HPDE6-E6E7 (cell line): Measurements from ENCODE around the gene NTNG2.

ENCODE experiments used
- DNase-seq: peaks from one replicate; pipeline ENCODE4 v3.0.0; 2011; ENCODE audit warnings: missing footprints; ENCODE audit errors: extremely low spot score

NTNG2 gene

DNA sequence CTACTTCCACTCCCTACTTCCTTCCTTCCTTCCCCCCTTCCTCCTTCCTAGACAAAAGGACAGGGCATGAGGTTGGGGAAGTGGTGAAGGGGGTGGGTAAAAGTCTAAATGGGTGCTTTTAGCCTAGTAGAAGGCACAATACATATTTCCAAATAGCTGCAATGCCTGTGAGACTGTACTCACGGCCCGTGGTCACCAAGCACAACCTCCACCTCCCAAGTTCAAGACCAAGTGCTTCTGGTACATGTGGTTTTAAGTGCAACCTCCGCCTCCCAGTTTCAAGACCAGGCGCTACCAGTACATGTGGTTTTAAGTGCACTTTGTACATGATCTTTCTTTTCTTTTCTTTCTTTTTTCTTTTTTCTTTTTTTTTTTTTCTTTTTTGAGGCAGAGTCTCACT is 14.5 kb upstream of the NTNG2 start:
- DNase-seq = no peak

DNA sequence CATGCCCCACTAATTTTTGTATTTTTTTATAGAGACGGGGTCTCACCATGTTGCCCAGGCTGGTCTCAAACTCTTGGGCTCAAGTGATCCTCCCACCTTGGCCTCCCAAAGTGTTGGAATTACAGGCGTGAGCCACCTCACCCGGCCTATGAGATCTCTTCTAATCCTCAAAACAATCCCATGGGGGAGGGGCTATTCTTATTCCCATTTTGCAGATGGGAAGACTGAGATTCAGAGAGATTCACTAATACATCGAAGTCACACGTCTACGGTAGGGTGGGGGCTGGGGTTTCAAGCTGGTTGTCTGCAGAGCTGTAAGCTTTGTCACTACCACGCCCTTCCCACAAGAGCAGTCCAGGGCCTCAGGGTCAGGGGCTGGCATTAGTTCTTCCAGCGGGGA is 14.0 kb upstream of the NTNG2 start:
- DNase-seq = no peak

DNA sequence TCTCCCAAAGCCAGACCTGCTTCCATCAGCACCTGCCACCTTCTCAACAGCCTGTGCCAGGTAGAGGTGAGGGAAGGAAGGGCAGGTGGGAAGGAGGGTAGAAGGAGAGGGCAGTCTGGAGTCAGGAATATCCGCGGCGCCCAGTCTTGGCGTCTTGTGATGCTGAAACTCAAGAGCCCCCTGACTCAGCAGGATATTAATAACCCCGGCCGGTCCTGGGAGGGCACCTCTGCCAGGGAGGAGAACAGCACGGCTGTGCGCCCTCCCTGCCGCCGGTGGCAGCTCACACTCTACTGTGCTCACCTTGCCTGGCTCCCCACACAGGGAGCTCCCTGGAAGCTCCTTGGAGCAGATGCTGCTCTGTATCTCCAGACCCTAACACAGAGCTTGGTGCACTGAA is 11.6 kb upstream of the NTNG2 start:
- no peak for DNase-seq

DNA sequence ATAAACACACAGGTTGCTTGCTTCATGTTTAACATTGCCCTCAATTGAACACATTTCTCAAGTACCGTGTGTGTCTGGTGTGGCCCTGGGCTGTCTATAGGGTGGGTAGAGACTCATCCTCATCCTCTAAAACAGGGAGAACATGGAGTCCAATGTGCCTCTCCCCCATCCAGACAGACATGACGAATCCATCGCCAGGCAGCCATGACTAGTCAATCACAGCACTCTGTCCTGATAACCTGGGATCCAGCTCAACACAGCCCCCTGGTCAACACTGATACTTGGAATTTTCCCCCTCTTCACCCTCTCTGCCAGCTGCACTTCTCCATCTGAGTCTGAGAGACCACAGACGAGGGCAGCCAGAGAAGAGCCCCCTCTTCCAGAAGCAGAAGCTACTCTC is 10.7 kb upstream of the NTNG2 start:
- no peak for DNase-seq

DNA sequence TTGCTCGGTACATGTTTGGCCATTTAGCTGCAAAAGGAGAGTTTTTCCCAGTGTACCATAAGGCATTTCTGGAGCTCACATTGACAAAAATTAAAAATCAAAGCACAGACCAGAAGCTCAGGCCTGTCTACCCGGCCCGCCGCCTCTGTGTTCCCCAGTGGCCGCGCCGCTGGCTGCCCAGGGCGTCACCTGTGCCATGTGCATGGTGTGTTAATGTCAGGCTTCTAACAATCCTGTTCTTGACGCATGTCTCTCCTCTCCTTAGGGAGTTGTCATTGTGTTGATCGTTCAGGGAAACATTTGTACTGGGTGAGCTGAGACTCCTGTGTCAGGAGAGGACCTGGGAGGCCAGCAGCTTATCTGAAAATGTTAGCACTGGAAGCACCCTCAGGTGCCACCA is 9.6 kb upstream of the NTNG2 start:
- DNase-seq = no peak

DNA sequence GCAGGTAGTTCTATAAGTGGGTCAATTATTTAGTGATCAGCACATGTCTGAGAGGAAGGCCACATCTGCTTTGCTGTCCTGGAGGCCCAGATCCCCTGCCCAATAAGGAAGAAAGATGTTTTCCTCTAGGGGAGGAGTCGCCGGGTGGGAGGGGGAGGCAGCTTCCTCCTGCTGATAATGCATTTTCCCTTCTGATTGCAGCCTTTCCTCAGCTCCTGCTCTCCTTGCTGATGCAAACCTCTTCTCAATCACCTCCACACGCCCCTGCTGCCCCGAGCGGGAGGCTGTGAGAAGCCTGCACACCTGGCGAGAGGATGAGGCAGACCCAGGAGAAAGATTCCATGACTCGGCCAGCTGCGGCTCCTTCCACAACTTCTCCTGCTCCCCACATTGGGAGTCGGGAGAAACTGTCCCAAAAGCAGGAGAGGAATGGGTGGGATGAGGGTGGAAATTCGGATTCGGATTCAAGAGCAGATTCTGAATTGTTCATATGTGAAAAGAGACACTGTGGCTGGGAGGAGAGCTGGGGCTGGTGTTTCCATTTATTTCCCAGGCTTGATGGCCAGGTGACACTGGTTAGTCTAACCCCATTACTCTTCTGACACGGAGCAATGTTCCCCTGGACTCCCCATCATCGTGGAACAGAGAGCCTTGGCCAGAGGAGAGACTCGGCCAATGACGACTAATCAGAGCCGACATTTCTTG is 6.8 kb upstream of the NTNG2 start:
- no peak for DNase-seq

DNA sequence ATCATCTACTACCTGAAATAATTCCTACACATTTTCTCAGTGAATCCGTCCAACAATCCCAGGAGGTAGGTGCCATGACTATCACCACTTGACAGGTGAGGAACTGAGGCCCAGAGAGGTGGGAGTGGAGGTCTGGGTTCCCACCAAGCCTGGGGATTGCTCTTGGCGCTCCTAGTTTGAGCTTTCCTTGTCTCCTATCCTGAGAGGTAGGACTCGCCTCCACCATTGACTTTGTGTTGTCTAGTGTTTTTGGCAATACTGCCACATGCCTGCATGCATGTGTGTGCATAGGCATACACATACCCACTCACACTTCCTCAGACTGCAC is 6.3 kb upstream of the NTNG2 start:
- DNase-seq = no peak

DNA sequence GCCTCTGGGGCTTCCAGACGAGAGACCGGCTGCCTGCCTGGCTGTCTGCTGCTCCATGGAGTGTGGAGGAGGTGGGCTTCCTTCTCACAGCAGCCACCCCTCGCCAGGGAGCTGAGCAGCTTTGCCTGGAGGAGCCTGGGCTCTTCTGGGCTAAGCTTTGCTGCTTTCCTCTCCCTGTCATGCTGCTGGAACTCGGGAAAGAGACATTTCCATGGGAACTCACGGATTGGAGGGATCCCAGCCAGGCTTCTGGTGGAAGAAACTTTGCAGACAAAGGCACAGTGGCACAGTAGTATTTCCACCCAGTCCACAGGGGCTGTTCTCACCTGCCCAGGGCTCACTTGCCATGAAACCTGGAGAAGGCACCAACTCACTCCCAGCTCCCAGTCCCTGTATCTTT is 5.6 kb upstream of the NTNG2 start:
- no peak for DNase-seq

DNA sequence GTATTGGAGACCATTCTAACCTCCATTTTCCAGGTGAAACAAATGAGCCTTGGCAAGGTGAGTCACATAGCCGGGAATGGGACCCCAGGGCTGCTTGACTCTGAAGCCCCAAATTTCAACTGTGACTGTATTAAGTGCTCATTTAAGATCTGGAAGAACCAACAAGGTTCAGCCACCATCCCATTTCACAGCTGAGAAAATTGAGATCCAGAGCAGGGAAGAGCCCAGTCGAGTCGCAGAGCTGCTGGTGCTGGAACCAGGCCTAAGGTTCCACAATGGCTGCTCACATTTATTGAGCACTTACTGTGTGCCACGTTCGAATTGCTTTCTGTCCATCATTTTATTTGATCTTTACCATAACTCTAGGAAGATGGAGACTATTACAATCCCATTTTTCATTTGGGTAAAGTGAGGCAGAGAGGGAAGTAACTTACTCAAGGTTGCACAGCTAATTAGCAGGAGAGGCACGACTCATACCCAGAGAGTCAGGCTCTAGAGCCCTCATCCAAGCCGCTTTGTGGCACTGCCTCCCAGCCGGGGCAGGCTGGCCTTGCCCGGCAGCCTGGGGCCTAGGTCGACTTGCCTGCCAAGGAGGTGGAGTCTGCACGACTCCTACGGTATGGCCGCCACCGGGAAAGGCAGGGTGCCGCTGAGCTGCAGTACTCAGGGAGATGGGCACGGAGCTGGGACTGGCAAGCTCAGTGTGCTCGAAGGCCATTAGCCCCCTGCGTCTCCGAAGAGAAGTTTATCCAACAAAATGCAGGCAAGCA is 4.3 kb upstream of the NTNG2 start:
- DNase-seq = no peak

DNA sequence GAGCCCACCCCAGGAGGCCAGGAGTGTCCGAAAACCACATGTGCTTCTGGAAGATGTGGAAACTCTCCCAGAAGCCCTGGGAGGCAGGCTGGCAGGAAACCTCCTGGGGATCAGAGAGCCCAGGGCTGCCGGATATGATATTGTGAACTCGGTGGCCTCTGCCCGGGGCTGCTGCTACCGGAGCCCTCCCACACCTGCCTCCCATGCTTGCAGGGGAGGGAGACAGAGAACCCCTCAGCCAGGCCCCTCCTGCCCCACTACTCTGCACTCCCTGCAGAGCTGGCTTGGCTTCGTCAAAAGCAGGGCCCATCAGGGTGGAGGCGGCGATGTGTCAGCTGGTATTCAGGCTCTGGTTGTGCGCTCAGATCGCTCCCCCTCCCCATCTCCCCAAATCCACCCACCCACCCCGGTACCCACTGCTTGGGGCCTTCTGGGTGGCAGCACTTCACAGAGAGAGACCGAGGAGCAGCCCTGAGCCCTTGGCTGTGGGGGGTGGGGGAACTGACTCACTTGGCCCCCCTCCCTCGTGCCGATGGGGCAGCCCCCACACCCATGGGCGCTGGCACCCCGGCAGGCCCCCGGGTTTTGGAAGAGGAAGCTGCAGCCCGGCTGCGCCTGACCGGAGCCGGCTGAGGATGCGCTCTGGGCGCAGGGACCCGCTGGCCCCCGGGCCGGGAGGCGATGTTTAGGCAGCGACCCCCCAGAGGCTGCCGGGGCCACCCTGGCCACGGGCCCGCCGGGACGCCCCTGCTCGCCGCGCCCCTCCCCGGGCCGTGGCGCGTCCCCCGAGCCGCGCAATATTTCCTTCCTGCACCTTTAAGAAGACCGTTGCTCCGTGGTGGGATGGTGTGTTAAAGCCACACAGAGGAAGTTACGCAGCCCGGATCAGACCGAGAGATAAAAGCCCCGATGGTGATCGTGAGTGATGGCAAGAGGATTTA is 786 bp upstream of the NTNG2 start:
- DNase-seq = no peak

DNA sequence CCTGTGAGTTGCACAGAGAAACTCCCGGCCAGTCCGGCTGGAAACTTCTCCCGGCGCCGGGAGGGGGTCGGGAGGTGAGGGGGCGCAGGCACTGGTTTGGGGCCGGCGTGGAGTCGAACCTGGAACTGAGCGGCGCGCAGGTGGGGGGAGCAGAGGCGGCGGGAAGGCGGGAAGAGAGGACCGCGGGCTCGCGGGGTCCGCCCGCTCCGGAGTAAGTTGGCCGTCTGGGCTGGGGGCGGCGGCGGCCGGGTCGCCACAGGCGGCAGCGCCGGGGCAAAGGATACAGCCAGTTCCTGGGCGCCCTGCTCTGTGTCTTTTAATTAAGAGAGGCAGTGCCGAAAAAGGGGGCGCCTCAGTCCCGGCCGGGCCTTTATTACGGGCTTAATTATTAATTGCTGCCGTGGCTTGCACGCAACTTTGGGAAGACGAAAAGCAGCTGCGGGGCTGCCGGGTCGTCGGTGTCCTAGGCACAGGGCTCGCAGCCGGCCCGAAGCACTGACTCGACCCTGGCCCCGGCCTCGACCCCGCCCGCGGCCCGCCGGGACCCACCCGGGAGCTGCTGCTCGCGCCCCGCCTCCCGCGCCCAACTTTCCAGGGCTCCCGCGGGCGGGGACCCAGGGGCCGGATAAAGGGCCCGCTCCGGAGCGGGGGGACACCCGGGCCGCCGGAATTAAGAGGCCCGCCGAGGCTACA is 1.1 kb downstream of the NTNG2 start:
- no peak for DNase-seq

DNA sequence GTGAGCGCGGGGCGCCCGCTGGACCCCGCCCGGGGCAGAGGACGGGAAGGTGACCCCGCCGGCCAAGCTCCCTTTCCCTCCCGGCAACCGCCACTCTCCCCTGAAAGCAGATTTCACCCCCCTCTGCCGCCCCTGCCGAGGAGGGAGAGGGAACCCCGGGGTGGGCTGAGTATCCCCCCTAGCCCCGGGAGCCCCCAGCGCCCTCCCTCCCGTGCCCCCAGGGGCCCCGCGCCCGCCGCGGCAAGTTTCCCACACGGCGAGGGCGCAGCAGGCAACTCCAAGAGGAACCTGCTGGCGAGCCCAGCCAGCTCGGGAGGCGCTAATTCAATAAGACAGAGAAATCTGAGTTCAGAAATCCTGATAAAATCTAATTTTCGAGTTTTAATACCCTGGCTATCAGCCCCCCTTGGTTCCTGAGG is 1.6 kb downstream of the NTNG2 start:
- no peak for DNase-seq

DNA sequence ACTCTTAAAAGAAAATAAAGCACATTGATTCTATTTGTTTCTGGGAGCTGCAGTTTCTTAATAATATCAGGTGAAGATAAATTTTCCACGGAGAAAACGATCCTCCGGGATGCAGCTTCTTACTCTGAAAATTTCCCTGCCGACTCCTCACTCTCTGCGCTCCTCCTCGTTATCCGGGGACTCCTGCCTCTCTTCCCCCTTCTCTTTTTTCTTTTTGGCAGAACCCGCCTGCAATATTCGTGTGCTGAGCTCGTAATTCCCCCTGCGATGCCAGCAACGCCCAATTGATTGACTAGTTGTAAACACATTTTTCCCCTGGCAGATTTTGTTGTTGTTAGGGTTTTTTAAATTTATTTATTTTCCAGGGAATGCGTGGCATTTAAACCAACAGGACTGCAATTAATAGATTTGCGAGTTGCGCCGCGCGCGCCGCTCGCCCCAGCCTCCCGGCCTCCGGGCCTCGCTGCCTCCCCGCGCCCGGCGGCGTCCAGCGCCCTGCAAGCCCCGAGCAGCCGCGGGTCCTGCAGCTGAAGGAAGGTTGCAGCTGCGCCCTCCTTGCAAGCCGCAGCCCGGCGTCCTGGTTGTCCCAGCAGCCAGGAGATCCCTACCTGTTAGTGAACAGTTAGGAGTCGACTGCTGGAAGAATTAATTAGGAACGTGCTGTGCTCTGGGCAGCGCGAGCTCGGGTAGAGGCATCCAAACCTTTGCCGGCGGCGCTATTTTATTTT is 2.2 kb downstream of the NTNG2 start:
- no peak for DNase-seq

DNA sequence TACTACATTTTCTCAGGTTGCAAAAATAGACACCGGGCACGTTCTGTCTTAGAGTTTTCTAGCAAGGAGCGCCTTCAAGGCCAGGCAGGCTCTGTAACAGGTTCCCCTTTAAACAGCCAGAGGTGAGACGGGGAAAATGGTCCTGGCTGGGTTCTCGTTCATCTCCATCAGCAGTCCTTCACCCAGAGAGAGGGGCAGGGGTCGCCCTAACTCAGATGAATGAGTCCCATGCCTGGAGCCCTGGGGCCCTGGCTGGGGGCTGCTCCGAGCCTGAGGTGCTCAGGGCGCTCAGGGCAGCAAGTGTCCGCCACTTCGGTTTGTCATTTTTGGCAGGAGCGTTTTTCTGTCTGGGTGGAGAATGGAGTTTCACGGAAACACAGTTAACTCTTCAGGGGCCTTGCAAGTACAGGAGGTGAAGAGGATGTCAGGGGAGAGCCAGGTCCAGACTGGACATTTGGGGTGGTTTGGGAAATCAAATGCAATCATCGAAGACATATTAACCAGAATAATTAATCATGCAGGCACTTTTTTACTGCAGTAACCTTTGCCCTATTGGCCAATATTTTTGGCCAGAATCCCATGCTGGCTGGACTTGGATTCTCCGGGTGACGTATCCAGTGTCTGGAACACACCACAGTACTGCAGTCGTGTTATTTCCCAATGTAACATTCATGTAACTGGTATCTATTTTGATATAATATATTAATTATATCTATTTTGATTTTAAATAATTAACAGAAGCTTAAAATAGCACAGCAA is 2.9 kb downstream of the NTNG2 start:
- DNase-seq = no peak

DNA sequence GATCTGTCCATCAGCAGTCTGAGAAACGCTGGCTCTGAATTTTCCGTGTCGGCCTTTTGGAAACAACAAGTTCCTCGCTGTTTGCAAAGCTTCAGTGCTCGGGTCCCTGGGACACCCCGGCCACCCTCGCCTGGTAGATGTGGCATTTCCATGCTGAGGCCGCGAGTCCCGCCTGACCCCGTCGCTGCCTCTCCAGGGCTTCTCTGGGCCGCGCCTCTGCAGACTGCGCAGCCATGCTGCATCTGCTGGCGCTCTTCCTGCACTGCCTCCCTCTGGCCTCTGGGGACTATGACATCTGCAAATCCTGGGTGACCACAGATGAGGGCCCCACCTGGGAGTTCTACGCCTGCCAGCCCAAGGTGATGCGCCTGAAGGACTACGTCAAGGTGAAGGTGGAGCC is 4.7 kb downstream of the NTNG2 start:
- no peak for DNase-seq

DNA sequence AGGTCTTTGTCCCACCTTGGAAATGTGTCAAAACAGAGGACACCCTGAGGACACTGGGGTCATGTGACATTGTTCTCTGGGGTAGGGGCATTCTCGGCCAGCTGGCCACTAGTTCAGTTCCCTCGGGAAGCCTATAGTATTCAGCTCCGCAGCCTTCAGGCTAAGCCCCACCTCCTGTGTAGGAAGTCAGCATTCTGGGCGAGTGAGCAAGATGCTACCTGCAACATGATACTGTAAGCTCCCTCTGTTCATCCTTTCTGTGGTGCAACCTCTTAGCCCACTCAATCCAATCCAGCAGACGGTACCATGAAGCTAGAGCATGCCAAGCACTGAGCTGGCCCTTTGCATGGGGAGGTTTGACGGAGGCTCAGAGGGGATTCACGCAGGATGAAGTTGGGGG is 5.3 kb downstream of the NTNG2 start:
- no peak for DNase-seq

DNA sequence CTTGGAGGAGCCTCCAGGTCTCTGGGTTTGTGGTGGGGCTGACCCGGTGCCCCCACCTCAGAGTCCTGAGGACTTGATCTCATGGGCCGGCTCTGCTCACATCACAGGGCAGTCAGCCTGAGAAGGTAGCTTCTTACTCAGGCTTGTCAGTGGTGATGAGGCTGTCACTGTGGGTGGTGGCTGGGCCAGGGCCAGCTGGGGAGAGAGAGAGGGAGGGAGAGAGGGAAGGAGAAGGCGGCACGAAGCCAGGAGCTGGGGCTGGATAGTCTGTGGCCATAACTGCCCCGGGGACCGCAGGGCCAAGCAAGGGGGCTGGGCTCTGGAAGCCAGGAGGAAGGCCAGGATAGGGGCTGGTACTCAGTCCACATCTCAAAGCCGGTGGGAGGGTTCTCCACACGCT is 6.5 kb downstream of the NTNG2 start:
- no peak for DNase-seq

DNA sequence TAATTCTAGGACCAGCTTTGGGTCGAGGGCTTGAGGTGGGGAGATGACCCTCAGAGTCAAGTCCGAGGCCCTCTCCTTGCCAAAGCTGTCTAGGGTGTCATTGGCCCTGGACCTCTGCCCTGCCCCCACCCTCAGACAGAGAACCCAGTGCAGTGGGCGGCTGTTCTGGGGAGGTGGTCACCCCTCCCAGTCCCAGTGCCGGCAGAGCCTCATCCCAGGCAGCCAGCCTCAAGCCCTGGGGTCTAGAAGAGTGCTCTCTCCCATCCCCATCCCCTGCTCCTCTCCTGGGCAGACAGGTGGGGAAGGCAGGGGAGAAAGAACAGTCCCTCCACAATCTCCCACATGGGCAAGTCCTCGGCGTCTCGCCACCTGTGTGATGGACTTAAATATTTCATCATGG is 7.0 kb downstream of the NTNG2 start:
- no peak for DNase-seq

DNA sequence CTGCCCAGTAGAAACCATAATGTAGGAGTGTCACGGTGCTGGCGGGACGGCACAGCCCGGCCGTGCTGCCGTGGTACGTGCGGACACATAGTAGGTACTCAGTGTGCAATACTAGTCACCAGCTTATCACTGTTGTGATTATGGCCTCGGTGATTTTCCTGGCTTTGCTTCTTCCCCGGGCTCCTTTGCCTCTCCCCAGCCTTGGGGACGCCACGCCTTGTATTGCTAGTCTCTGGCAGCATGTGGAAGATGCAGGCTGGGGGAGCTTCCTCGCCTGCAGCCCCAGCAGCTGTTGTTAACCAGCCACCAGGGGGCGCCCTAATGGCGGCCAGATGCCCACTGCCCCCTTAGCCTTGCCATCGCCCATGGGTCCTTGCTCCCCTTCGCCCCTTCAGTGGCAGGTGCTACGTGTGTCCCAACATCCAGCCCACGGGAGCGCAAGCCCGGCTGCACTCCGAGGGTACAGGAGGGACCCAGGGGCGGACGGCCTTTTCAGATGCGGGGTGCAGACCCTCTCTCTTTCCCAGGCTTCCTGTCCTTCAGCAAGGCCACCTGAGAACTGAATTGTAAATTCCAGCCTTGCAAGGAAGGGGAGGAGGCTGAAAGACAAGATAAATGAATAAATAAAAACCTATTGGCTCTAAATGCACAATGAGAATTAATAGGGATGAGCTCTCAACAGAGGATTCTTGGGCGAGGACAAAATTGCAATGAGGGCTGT is 8.0 kb downstream of the NTNG2 start:
- no peak for DNase-seq

DNA sequence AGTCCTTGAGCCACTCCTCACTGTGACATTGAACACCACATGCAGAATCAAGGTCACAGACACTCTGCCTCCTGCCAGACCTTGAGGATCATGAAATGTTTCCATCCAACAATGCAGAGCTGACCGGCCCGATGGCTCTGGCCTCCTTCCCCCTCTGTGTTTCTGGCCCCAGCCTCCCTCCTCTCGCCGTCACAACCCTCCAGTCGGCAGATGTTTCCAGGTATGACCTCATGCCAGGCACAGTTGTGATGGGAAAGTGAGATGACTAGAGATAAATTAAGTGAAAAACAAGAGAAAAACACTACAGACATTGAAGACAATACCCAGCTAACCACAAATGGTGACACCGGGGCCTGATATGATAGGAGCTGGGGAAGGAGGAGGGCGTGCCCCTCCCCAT is 9.8 kb downstream of the NTNG2 start:
- no peak for DNase-seq
